WERI-Rb-1 (cell line): ENCODE results near the gene AHI1.

Experiments used
- DNase-seq: peaks from one replicate; pipeline ENCODE4 v3.0.0-alpha.2; 2020
- H3K27ac ChIP-seq: fragments of 250-450 bp; sonication (Bioruptor Pico); 2 replicates; pipeline ENCODE4 v1.5.1; 2020; ENCODE audit warnings: mild to moderate bottlenecking, moderate library complexity
- H3K27me3 ChIP-seq: fragments of 250-450 bp; sonication (Bioruptor Pico); 2 replicates; pipeline ENCODE4 v1.5.1; 2021; ENCODE audit warnings: mild to moderate bottlenecking, low read depth, moderate library complexity; ENCODE audit not compliant: insufficient read depth, severe bottlenecking
- H3K36me3 ChIP-seq: fragments of 250-450 bp; sonication (Bioruptor Pico); 2 replicates; pipeline ENCODE4 v1.5.1; 2020; ENCODE audit warnings: mild to moderate bottlenecking, moderate library complexity
- H3K4me3 ChIP-seq: 2 replicates; pipeline ENCODE4 v1.5.1; 2011; ENCODE audit warnings: low read depth, mild to moderate bottlenecking, control low read depth, low read length
- H3K9me3 ChIP-seq: fragments of 250-450 bp; sonication (Bioruptor Pico); 2 replicates; pipeline ENCODE4 v1.5.1; 2021; ENCODE audit warnings: mild to moderate bottlenecking, moderate library complexity; ENCODE audit not compliant: severe bottlenecking
- TF ChIP-seq, protein P1 (sequence below): IDR thresholded peaks from 2 replicates; pipeline ENCODE4 v1.5.1; 2011; ENCODE audit warnings: low read depth, mild to moderate bottlenecking, control low read depth, inconsistent platforms, low read length

Gene AHI1

GRCh38 chr6:135478626-135479025 lies 18.9 kb downstream of the AHI1 start:
- peaks cover 46% of the 10 kb centered on the region for H3K36me3 ChIP-seq
- no peak for DNase-seq
- peaks cover 9% of the 10 kb centered on the region for H3K9me3 ChIP-seq
- TF ChIP-seq, protein P1, sequence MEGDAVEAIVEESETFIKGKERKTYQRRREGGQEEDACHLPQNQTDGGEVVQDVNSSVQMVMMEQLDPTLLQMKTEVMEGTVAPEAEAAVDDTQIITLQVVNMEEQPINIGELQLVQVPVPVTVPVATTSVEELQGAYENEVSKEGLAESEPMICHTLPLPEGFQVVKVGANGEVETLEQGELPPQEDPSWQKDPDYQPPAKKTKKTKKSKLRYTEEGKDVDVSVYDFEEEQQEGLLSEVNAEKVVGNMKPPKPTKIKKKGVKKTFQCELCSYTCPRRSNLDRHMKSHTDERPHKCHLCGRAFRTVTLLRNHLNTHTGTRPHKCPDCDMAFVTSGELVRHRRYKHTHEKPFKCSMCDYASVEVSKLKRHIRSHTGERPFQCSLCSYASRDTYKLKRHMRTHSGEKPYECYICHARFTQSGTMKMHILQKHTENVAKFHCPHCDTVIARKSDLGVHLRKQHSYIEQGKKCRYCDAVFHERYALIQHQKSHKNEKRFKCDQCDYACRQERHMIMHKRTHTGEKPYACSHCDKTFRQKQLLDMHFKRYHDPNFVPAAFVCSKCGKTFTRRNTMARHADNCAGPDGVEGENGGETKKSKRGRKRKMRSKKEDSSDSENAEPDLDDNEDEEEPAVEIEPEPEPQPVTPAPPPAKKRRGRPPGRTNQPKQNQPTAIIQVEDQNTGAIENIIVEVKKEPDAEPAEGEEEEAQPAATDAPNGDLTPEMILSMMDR, result no peak
- no peak overlapping the region for H3K4me3 ChIP-seq
- no peak overlapping the region for H3K27ac ChIP-seq
- no peaks in the 10 kb centered on the region for H3K27me3 ChIP-seq

GRCh38 chr6:135475292-135475886 lies 22.2 kb downstream of the AHI1 start:
- Histone ChIP-seq H3K9me3 (peaks cover 5% of the 10 kb centered on the region), H3K27ac (no peak overlapping the region), H3K36me3 (peaks cover 30% of the 10 kb centered on the region), H3K27me3 (no peaks in the 10 kb centered on the region), H3K4me3 (no peak overlapping the region)
- TF ChIP-seq, protein P1, result no peak
- no peak for DNase-seq

GRCh38 chr6:135474362-135474761 lies 23.2 kb downstream of the AHI1 start:
- no peak for DNase-seq
- Histone ChIP-seq H3K4me3 (no peak overlapping the region), H3K9me3 (peaks cover 5% of the 10 kb centered on the region), H3K27me3 (no peaks in the 10 kb centered on the region), H3K27ac (no peak overlapping the region), H3K36me3 (peaks cover 21% of the 10 kb centered on the region)
- TF ChIP-seq, protein P1, result no peak

GRCh38 chr6:135465903-135466302 lies 31.6 kb downstream of the AHI1 start:
- Histone ChIP-seq H3K9me3 (no peaks in the 10 kb centered on the region), H3K27ac (no peak overlapping the region), H3K4me3 (no peak overlapping the region), H3K36me3 (peaks cover 43% of the 10 kb centered on the region), H3K27me3 (no peaks in the 10 kb centered on the region)
- DNase-seq, result no peak
- TF ChIP-seq, protein P1, result no peak

DNA sequence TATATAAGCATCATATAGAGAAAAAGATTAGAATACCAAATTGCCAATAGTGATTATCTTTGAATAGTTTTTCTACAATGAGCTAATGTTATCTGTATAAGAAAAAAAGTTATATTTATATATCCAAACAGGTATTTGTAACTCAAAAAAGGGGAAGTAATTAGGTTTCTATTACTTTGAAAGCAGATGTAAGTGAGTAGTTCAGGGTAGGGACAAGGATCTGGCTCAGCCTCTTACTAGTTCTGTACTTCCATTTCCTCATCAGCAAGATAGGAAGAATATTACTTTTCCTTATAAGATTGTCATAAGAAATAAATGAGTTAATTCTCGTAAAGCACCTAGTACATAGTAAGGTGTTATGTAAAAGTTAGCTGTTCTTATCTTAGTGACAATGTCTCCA lies 32.2 kb downstream of the AHI1 start:
- no peak for DNase-seq
- TF ChIP-seq, protein P1, result no peak

GRCh38 chr6:135464634-135465033 lies 32.9 kb downstream of the AHI1 start:
- Histone ChIP-seq H3K36me3 (peaks cover 43% of the 10 kb centered on the region), H3K27ac (no peak overlapping the region), H3K27me3 (no peaks in the 10 kb centered on the region), H3K4me3 (no peak overlapping the region), H3K9me3 (no peaks in the 10 kb centered on the region)
- no peak for DNase-seq
- TF ChIP-seq, protein P1, result no peak

More for the DNA sequence above, 32.2 kb downstream of the AHI1 start:
- Histone ChIP-seq H3K4me3 (no peak overlapping the region), H3K27ac (no peak overlapping the region), H3K36me3 (peaks cover 43% of the 10 kb centered on the region), H3K9me3 (no peaks in the 10 kb centered on the region), H3K27me3 (no peaks in the 10 kb centered on the region)
